ENCODE data around the gene CD28.

- TF ChIP-seq POLR2AphosphoS5 (IDR thresholded peaks at IDR 0.05) (no peak), POLR2A (IDR thresholded peaks at IDR 0.05) (no peak)
- TF ChIP-seq, protein P1, sequence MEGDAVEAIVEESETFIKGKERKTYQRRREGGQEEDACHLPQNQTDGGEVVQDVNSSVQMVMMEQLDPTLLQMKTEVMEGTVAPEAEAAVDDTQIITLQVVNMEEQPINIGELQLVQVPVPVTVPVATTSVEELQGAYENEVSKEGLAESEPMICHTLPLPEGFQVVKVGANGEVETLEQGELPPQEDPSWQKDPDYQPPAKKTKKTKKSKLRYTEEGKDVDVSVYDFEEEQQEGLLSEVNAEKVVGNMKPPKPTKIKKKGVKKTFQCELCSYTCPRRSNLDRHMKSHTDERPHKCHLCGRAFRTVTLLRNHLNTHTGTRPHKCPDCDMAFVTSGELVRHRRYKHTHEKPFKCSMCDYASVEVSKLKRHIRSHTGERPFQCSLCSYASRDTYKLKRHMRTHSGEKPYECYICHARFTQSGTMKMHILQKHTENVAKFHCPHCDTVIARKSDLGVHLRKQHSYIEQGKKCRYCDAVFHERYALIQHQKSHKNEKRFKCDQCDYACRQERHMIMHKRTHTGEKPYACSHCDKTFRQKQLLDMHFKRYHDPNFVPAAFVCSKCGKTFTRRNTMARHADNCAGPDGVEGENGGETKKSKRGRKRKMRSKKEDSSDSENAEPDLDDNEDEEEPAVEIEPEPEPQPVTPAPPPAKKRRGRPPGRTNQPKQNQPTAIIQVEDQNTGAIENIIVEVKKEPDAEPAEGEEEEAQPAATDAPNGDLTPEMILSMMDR (IDR thresholded peaks at IDR 0.05): peak in 3 of 4 experiments; percentile 12 to 52 (median 32)
Measured at GRCh38 chr2:203782262-203782976, 76.0 kb downstream of the CD28 start.

Data from prostate gland (tissue), 2 donors.